ENCODE measurements around the gene PTPRK.
A peak's percentile ranks its signal among the peaks of the same experiment; 100 is the strongest.
"Not testable (repeated sequence)": the region's sequence is repeated elsewhere in the genome, so short reads cannot be mapped to it uniquely, and the experiment has no call there.

The PTPRK gene

DNA sequence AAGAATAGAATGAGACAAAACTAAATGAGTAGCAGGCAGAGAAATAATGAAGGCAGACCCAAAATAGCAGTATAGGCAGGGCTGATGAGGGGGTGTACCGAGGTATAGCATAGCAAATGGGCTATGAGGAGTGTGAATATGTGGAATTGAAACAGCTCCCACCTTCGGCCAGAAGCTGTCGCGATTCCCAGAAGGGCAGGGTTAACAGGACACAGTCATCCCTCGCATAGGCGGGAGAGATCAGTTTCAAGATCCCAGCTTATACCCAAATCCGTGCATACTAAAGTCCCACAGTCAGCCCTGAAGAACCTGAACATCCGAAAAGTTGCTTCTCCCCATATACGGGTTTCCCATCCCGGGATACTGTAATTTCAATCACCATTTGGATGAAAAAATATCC, 82.7 kb downstream of the PTPRK start:
- no peak for DNase-seq

DNA sequence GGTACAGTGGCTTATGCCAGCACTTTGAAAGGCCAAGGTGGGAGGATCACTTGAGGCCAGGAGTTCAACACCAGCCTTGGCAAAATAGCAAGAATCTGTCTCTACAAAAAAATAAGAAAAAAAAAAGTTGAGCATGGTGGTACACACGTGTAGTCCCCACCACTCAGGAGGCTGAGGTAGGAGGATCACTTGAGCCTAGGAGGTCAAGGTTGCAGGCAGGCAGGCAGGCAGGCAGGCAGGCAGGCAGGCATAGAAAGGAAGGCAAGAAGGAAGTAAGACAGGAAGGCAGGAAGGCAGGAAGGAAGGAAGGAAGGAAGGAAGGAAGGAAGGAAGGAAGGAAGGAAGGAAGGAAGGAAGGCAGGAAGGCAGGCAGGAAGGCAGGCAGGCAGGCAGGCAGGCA, 85.6 kb downstream of the PTPRK start:
- not testable (repeated sequence) for DNase-seq

DNA sequence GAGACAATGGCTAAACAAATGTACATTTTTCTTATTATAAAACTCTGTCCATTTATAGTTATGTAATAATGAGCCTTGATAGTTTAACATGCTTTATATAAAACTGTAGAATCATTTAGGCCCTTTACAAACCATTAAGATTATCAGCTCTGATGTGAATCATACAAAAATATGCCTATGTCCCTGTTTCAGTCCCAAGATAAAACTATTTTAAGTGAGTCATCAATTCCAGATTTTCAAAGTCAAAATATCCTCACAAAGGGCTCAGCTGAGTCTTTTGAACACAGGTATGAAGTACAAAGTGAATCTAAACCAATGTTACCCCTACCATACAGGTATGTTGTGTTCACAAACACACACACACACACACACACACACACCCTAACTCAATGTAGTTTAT, 88.0 kb downstream of the PTPRK start:
- DNase-seq: peak; percentile 61

DNA sequence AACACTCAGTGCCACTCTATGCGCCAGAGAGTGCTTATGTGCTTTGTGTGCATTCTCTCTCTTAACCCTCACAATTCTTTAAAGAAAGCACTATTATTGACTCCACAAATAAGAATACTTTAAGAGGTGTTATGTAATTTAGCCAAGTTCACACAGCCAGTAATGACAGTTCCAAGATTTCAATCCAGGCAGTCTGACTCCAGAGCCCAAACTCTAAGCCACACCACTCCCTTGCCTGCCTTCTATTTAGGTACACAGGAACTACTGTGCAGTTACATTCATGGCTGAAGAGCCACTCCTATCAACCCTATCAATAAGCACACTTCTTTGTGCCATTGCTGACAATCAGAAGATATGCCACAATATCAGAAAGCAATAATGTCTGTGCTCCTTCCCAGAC, 93.3 kb downstream of the PTPRK start:
- DNase-seq: no peak

DNA sequence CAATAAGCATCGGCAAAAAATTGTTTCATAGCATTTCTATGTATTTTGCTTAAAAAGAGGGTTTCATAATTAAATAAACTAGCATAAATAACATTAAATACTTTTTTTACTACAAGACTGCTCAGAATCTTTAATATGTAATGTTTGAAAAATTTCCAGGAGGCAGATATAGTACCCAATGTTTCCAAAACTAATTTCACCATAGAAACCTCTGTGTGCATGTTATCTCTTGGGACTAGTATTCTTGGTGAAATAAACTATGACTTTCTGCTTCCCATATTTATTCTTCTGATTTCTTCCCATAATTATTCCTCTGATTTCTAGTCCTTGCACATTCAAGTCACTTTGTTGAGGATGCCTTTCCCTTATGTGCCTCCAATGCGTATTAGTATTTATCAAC, 94.5 kb downstream of the PTPRK start:
- no peak for DNase-seq

DNA sequence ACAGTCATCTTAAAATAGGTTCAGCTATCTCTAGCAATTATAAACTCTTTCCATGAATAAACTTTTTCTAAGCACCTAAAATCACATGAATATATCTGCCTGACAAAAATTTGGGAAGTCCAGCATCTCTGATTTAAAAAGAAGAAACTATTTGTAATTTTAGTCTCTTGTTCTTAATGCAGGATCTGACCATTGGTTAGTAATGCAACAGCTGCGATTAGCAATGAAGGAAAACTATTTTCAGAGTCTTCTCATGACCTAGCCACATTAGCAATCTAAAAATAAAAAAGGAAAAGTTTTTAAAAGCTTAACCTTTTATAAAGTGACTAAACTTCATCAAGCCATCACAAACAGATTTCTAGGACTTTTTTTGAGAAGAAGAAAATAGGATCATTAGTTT, 97.5 kb downstream of the PTPRK start:
- no peak for DNase-seq

DNA sequence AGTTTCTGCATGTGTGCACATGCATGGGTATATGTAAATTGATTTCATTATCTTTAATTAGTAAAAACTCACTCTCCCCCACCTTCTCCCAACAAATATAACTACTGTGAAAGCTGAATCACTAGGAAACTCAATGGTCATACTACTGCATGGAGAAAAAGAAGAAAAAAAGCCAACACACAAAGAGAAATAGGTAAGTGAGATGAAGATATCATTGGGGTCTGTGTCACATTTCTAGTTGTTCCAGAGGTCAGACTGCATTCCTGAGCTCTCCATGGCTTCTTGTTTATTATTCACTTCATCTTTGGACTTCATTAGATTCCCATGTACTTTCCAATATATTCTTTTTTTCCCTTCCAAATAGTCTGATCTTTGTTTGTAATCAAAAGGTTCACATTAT, 98.2 kb downstream of the PTPRK start:
- DNase-seq: no peak

DNA sequence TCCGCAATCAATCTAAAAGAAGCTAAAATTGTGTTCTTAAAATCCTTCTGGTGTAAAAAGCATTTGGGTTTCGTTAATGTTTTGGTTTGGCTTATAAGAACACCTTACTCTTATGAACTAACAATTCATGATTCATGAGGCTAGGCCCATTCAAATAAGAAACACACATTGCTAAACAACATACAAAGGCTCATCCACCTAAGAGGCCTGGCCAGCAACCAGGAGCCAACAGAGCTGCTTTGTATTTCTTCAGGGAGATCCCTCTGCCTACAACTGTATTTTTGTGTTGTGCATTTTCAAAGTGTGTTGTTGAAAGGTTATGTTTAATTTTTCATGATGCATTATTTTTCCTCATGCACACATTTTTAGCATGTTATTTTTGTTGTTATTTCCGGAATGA, 98.6 kb downstream of the PTPRK start:
- DNase-seq: no peak

DNA sequence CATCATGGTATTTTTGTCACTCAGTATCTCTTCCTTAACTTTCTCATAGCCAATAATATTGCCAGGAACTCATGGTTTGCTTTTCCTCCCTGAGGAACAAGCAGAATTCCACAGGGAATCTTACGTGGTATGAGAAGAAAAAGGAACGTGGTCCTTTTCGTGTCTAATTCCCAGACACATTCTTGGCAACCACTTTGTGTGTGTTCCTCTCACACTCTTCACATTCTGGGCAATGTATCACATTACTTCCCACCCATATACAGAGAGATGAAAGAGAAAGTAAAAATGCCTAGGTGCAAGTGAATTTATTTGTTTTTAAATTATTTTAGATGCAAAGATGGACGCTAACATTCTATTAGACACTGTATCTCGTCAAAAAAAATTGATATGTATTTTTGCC, 102.7 kb downstream of the PTPRK start:
- no peak for DNase-seq

DNA sequence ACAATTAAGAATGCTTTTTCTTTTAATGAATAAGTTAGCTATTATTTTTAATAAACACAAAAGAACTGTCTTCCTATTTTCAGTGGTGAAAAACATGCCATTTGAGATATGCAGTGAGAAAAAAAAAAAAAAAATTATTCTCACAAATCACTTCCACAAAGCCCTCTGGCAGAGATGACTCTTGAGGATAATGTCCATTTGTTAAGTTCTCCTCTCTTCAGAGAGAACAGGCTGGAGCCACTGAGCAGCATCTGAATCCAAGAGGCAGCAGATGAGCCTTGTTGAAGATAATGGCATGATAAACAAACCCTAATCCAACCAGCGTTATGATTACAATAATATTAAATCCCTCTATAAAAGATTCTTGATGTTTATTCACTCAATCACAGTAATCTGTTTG, 105.0 kb downstream of the PTPRK start:
- DNase-seq: no peak

DNA sequence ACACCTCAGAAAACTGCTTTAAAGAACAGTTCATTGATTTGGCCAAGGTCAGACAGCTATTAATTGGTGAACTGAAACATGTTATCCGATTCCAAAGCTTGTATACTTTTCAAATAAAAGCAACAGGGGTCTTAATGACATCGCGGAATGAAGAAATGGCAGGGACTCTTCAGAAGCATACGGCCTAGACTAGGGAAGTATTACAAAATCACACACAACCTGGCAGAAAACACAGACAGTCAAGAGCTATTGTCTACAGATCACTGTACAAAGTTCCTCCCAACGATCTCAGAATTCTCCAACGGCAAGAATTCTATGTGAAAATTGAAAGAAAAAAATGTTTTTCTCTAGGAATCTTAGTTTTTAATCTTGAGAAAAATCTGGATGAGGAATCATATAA, 105.5 kb downstream of the PTPRK start:
- no peak for DNase-seq

DNA sequence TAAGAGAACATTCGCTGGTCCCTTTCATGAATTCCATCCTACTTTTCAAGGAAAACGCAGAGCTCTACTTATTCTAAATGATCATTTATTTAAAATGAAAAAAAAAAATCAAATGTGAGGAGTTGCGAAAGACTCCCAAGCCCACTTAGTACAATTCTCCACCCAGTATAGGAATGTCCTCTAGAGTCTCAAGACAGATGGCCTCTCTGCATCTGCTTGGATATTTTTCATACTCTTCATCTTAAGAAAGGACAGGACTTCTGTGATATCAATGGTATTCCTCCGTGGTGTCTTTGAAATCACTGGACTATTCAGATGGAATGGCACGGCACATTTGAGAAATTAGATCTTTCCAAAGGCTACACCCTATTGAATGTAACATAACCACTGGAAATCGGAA, 107.1 kb downstream of the PTPRK start:
- no peak for DNase-seq

DNA sequence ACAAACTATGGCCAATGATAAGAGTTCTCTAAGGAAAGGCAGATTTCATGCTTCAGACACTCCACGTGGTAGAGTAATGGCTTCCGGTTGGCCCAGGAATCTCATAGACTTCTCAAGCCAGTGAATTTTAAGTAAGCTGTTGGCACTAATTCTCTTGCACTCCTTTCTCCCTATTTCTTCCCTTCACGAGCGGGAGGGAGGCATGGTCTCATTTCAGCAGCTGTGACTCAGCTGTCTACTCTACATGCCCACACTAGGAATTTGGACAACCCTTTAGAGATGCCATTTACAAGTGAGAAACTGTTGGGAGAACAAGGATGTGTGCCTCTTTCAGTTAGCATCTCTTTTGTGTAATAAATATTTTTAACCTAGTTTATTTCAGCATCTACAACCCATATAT, 107.7 kb downstream of the PTPRK start:
- DNase-seq: peak; percentile 52

DNA sequence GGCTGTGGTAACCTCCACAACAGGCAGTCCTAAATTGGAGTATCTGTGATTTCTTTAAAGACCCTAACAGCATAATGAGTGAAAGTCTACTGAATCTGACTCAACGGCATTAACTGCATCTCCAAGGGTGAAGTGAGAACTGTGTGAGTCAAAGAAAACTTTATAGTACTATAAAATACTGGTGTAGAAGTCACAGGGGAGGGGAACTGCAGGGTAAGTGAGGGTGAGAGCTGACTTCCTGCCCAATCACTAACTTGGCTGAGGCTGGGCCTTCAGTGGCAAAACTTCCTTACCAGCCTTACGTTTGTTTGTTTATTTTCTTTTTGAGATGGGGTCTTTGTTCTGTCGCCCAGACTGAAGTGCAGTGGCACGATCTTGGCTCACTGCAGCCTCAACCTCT, 109.8 kb downstream of the PTPRK start:
- DNase-seq: no peak

DNA sequence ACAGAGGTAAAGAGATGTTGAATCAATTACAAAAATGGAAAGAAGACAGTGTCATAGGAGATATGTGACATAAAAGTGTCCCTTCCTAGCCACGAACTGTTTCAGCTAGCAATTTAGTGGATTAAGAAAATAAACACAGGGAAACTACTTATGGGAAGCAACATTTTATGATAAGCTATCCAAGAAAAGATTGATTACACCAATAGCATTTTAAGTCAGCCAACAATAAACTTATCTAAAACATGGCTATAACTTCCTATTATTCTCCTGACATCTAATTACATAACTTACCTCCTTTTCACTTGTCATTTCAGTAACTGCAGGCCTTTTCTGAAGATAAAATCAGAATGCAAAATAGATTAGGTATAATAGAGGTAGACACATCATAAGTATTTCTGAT, 111.4 kb downstream of the PTPRK start:
- DNase-seq: no peak

DNA sequence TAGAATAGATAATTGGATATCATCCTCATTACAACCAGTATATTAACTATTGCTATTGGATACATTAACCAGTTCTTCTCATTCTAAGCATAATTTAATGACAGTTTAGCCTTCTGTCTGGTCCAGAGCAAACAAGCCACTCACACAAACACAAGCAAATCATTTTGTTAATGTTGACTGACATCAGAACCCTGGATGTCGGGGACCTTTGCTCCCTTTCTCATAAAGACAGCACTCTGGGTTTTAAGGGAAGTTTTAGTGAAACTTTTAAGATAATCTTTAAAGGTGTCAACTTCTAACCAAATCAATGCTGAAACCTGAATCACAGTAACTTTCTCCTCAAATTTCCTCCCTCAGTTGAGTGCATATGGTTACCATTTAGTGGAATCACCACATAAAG, 113.9 kb downstream of the PTPRK start:
- no peak for DNase-seq

DNA sequence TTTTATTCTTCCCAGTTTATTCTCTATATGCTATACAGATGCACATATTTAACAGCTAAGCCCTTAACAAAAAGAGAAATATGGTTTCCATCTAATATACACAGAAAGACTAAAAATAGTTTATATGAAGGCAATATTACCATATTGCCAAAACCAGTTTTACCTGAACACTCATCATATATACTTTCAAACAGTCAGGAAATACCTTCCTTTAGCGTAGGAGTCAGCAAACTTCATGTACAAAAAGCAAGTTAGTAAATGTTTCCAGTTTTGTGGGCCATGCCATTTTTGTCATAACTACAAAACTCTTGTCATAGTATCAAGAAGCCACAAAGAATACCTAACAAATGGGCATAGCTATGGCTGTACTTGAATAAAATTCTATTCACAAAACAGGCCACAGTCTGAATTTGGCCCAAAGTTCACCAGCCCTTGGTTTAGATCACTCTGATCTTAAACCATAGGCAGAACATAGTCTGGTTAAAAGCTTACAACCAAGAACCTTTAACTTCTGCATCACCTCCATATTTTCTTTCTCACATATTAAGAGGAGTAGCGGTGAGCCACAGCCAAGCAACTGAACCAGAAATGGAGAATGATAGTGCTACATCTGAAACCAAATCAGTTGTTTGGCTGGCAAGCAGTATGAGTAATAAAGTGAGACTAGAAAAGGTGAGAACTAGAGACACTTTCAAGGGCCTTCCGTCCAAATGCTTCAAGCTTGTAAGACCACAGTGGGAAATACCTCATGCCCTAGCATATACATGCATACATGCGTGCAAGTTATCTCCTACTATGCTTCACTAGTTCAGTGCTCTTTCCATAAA, 116.6 kb downstream of the PTPRK start:
- no peak for DNase-seq

DNA sequence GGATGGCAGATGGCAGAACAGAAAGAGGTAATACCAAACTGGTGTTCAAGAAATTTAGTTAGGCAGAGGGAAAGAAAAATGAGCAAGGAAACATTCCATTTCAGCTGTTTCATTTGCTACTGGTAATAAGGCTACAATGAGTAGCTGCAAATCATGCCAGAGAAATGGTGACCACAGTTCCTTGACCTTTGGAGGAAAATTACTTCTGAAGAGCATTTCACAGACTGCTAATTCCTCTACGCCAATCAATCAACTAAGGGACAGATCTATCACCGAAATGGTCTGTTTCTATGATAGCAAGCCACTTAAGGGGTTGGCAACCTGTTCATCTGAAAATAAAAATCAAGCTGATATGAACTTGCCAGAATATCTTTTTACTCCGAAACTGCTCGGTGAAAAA, 119.5 kb downstream of the PTPRK start:
- DNase-seq: no peak

DNA sequence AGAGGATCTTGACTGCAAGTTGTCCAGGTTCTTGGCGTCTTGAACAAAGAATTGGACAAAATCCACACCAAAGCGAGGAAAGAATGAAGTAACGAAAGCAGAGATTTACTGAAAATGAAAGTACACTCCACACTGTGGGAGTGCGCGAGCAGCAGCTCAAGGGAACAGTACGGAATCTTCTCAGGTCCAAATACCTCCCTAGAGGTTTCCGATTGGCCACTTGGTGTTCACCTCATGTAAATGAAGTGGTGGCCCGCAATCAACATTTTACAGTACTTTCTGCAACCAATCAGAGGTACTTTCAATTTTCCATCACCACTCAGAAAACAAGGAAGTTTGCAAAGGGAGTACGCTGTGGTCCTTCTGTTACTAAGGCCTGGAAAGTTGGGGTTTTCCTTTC, 122.4 kb downstream of the PTPRK start:
- no peak for DNase-seq

DNA sequence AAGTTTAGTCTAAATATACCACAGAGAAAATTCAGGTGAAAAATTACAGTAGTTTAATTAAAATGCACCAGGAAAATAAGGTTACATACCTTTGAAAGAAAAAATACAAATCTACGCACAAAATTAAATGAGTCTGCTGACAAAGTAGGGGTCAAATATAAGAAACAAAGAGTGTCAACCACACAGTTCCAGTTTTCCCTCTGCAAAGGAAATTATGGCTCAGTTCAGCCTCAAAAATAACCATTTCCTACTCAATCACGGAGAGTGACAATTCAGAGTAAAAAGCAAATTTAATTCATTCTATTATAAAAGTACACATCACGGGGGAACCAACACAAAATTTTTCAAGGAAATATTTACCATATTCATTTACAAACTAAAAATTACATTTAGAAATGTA, 124.8 kb downstream of the PTPRK start:
- no peak for DNase-seq

DNA sequence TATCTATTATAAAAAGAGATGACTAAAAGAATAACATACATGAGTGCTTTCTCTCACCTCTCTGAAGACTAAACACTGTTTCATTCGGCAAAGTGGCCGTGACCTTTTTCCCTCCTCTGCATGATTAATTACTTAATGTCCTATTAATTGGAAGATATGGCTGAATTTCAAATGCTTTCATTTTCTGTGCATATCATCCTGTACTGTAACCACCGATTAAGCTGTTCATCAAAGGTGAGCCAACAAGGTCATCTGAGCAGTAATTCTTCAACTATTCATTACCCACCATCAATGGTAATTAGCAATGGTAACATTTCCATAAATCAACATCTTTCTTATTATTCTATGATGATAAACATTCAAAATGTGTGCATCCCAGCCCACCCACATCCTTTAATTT, 125.2 kb downstream of the PTPRK start:
- DNase-seq: no peak

DNA sequence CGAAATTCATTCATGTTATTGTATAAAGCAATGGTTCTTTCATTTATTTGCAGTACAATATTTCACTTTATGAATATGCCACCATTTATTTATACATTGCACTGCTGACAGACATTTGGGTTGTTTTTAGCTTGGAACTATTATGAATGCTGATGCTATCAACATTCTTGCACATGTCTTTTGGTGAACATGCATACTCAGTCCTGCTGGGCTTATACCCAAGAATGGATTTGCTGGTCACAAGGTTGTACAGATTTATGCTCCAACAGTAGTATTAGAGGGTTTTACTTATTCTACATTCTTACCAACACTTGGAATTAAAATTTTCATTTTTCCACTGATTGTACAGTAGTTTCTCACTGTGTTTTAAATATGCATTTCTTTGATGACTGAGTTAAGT, 126.2 kb downstream of the PTPRK start:
- DNase-seq: no peak

DNA sequence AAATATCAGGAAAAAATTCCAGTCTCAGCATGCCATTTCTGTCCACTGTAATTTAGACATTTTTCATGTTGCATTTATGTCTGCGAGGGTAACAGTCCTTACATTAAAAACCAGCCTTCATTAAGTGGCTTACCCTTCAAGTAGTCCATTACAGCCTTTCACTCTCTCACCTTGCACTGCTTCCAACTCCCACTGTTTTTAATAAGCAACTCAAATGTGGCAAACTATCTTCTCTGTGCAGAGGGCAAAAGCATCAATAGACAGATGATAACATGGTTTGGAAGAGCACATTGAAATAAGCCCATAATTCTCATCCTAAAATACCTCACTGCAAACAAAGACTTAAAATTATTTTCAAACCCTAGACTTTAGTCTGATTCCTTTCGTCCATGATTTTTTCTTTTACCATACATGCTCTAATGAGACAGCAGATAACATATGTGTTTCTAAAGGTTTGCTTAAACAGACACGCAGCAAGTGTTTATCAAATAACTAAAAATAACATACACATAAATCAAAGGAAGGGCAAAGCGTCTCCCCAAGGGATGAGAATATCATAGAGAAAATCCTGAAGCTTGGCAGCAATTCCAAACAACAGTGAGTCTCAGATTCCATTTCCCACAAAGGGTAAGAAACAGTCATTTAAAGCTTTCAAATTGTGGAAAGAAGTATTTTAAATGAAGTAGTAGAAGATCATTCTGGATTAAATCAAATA, 130.4 kb downstream of the PTPRK start:
- no peak for DNase-seq

DNA sequence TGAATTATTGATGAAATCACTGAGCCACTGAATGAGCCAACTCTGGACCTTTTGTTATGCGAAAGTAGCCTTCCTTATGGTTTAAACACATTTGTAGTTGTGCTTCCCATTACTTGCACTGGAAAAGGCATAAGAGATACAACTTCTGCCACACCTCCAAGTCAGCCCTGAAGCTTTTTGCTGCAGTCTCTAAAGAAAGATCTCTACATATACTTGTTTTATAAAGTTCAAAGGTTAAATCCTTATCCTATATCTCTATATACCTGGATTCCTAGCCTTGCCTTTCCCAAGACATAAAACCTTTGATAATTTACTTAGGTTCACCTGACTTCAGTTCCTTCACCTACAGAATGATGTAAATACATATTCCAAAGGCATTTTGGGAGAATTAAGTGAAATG, 132.0 kb downstream of the PTPRK start:
- no peak for DNase-seq

DNA sequence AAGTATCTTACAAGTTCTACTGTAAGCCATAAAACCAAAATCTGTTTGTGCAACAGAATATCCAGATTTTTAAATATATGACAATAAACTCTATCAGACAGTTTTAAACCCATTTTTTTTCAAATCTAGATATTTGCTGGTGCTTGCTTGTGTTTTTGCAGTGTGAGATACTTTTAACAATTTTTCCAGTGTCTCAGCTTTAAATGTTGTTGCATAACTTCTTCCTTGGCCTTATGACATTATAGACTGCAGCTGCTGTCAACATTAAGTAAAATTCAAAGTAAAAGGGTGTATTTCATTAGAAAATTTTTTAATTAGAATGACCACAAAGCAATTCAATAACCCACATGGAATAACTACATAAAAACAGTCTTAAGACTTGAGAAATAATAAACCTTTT, 139.5 kb downstream of the PTPRK start:
- DNase-seq: no peak
